NAMALWA (cell line): ENCODE results near the gene MAML3.

Experiments
- DNase-seq: peaks from one replicate; pipeline ENCODE4 v3.0.0-alpha.2; 2015; ENCODE audit warnings: low spot score

The MAML3 gene

DNA sequence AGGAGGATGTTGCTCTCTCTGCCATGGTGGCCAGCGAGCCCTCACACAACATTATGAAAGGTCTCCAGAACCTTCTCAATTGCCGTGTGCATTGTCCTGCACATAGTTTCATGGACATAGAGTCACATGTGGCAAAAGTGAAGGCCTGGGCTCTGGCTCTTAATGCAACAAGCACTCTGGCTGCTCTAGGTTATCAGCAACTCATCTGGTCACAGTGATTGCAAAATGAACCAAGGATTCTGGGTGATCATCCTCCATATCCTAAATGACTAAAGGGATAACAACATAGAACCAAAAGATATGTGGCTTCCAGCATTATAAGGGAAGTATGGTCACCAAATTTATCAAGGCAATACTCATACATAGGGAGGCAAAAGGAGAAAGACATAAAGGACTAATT lies 313.2 kb downstream of the MAML3 start:
- DNase-seq, result no peak

DNA sequence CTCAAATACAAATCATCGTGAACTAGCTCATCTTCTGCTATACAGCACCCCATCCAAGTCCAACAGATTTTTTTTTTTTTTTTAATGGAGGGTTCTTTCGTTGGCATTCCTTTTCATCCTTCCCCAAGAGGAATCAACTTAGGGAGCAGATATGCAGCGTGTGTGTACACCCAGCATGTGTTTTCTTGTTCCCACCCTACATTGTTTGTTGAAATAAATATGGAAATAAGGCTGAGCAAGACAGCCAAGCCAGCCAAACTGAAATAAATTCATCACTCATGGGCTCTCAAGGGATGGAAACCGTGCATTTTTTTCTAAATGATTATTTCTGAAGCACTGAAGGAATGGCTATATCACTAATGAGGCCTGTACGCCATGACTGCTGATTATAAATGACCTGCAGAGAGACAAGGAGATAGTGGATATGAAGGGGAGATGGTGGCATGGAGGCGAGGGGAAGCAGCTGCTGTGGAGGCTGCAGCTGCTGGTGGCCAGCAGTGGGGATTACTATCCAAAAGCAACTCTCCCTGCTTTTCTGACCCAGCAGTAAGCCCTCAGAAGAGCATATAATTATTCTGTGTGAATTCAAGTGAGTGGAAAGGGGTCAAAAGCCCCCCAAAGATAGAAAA lies 314.5 kb downstream of the MAML3 start:
- no peak for DNase-seq

- DNase-seq, result no peak
These were observed 315.2 kb downstream of the MAML3 start for GRCh38 chr4:139838811-139839210.

DNA sequence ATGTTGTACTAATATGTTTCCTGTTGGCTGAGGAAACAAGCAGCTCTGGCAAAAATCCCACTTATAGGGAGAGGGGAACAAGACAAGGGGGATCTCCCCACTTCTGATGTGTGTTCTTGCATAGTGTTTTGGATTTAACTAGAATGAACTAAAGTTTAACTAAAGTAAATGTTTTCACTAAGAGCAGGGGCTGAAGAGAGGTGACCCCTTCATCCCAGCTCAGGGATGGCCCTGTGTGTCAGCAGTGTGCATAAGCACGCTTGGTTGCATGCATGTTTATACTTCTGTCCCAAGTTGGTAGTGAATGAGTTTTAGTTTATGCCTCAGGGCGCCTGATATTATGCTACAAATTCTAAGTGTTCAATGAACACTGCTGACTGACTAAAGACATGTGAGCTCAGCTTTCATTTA lies 319.0 kb downstream of the MAML3 start:
- DNase-seq, result no peak

DNA sequence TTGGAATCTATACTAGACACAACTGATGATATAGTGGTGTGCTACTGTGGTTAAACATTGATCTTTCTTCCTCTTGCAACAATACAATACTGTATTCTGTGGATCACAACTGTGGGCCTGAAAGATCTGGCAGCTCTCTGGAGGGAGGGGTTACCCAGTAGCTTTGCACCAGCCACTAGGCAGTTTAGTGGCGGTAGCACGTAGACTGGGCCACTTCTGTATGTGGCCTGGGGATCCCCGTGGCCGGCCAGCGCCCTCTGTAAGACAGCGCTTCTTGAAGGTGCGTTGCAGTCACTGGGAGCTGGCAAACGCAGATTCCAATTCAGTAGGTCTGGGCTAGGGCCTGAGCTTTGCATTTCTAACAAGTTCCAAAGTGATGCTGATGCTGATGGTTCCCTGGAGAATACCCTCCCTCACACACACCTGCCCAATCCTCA lies 319.7 kb downstream of the MAML3 start:
- no peak for DNase-seq

DNA sequence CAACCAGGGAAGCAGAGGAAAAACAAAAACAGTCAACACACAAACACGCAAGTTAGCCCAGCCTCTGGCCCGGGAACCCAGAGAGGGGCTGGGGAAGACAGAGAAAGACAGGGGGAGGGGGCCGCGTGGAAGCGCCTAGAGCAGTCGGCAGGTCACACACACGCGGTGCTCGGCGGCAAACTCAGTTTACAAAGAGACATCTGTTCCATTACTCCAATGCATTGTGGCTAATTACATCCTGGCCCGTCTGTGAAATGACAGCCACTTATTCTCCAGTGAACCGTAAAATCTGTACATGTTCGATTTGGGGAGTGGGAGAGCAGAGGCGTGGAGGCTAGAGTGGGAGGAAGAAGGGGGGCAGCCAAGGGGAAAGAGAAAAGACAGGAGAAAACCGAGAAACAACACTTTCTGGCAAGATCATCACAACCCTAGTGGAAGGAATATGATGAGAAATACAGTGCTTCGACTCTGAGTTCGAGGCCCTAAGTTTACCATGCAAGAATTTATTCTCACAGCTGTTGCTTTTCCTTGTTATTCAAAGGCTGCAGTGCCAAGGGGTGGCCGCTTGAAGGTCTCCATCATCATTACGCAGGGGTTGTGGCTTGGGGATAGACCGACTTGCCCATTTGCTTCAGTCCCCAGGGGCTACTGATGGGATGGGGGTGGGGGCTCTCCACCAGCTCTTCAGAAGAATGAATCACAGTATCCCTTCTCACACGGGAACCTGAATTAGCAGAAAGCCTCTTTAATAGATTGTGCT lies 320.7 kb downstream of the MAML3 start:
- no peak for DNase-seq

- DNase-seq, result no peak
These were observed 324.9 kb downstream of the MAML3 start for GRCh38 chr4:139828966-139829664.

DNA sequence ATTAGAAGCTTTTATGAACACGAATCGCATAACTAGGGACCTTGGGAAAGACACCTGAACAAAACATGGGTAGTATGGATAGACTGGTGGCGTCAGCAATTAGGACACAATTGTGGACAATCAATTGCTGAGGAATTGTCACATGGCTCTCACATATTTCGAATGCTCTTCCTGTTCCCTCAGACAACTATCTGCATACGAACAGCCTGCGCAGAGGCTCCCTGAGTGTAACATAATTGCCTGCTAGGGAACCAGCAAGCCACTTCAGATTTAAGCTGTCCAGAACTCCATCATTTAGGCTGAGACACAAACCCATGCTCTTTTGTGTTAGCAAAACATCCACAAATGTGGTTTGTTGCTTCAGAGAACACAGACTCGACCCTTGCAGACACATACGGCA lies 327.6 kb downstream of the MAML3 start:
- DNase-seq, result no peak

DNA sequence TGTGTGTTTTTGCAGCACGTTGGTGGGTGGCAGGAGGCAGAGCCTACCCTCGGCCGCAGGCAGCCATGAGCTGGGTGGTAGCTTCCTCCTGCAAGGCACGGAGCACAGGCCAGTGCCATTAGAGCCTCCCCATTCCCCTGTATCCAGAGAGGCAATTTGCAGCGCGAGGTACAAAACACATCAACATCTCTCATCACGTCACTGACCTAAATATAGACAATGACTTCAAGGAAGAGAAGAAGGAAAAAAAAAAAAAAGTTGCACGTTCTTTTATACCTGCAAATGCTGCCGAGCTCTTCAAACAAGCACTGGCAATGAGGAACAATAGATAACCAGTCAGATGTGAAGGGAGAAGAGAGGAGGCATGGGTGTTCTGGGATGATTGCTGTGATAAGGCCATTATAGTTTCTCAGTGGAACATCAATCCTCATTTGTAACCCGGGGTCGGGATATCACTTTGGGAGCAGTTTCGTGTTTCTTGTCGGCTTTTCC lies 328.4 kb downstream of the MAML3 start:
- no peak for DNase-seq

GRCh38 chr4:139824882-139825522 lies 329.0 kb downstream of the MAML3 start:
- no peak for DNase-seq

GRCh38 chr4:139823746-139824145 lies 330.2 kb downstream of the MAML3 start:
- DNase-seq, result no peak

DNA sequence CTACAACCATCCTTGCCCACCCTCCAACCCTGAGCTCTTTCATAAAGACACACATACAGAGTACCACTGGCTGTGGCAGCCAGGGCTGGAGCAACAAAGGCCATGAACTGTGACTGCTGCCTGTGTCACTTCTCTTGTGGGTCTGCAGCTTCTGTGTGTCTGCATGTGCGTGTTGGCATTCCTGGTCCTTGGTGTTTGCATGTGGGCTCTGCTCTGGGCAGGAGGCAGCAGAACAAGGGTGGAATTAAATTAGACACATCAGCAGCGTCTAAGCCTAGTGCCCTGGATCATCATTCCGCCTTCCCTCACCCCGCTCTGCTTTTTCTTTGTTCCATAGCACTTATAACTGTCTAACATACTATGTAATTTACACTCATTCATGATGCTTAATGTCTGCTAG lies 330.6 kb downstream of the MAML3 start:
- DNase-seq, result no peak

GRCh38 chr4:139822391-139822790 lies 331.6 kb downstream of the MAML3 start:
- DNase-seq, result no peak

GRCh38 chr4:139819082-139819481 lies 334.9 kb downstream of the MAML3 start:
- DNase-seq, result no peak

DNA sequence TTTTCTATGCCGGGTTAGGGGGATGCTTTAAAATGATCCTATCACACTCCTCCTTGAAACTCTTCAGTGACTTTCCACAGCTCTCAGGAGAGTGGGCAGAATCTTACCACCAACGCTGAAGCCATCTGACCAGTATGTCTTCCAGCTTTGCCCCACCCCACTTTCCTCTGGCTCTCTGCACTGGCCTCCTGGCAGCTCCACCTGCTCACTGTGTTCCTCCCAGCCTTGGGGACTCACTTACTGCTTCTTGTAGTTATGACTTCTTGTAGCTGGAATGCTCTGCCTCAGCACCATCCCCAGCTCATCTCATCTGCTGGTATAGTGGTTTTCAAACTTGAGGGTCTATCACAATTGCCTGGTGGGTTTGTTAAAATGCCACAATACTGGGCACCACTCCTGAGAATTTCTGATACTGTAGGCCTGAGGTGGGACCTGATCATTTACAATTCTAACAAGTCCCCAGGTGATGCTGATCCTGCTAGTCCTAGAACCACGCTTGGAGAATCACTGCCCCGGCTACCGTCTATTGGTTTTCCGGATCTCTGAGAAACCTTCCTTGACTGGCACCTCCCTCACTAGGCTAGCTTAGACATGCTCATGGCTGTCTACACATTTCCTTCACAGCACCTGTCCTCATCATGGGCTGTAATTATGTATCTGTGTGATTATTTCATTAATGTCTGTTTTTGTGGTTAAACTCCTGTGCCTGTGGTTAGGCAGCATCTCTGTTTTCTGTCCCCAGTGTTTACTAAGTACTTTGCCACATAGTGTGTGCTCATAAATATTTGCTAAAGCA lies 336.1 kb downstream of the MAML3 start:
- no peak for DNase-seq

DNA sequence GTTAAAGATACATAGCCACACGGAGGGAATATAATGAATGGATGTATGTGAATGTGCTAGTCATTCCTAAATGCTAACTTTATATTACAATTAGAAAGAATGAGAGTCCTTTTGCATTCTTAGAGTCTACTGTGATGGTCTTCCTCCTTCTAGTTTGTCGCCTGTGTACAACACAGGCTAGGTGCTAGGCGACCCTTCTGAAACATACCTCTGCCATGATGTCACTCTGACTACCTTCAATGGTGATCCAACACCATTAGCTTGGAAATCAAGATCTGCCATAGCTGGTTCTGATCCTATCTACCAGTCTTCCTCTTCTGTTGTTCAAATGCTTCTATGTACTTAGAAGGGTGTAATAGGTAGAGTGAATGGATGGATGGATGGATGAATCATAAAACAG lies 337.1 kb downstream of the MAML3 start:
- no peak for DNase-seq

DNA sequence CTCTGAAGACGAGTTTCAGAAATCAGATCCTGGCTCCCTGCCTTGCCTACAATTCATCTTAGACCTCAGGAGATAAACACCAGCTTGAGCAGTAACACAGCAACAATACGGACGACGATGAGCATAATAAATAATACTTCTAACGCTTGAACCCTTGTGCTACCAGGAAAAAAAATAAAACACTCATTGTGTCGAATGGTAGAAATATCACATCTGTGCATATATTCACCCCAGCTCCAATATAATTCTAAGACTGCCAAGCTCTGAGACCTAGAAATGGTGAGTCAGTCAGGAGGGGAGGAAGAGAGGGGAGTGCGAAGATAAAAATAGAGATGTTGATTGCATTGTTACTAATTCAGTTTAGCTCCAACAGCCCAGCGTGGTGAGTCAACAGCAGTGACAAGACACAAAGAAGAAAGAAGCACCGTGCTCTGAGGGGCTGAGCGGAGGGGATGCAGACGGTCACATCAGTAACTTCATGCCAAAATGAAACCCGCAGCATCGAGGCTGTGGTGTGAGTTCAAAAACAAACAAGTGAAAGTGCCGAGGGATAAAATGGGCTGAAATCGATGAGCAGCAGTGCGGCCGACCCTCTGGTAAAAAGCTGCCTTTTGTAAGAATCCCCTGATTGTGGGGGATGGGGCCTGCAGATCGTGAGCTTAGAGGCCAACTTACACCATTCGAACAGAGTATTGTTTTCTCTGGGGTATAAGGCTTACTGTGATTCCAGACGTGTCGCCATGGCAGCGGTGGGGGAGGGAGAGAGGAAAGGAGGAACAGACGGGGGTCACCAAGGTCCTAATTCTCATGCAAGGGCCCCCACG lies 338.0 kb downstream of the MAML3 start:
- no peak for DNase-seq

DNA sequence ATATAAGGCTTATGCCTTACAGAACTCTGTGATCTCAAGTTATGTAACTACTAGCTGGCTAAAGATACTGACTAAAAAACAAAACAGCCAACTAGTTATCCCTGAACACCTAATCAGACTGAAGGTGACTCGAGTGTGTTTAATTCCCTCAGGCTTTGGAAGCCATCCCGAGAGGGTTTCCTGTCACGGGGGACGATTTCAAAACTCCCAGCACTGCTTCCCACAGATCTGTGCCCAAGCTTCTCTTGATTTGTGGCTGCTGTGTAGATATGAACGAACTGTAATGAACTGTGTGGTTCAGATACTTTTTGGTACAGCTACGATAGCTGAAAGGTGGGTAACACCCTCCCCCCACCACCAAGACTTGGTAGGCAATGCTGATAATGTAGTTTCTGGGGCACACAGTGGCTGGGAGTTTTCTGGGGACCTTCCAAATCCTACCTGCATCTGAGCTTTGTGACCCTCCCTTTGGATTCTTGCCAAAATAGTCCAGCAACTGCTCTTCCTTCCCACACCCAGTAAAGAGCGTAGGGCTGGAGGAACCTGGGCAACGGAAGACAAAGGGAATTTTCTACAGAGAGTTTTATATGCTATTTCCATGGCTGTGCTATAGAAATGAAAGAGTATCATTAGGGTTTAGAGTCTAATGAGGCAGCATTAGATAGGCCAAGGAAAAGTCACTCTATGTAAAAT lies 339.5 kb downstream of the MAML3 start:
- no peak for DNase-seq

DNA sequence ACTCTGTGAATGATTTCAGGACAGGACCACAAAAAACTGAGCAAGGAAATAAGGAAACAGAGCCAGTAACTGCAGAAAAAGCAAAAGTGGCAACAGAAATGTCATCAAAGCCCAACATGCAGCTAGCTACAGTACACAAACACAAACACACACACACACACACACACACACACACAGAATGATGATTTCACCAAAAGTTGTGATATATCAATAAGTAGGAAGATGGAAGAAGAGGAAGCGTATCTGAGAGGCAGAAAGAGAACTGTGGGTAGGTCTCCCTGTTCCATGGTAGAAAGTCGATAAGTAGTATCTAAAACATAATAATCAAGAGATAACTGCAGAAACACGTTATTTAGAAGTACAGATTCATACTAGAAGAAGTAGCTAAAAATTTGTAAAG lies 340.1 kb downstream of the MAML3 start:
- DNase-seq, result no peak

GRCh38 chr4:139810710-139811109 lies 343.3 kb downstream of the MAML3 start:
- DNase-seq, result no peak
